PFSK-1 (cell line): ENCODE results near the gene MTF2.

Source experiments
- POLR2AphosphoS5 ChIP-seq: IDR thresholded peaks from 2 replicates; pipeline ENCODE4 v1.6.1; 2012; ENCODE audit warnings: low read depth, mild to moderate bottlenecking, control low read depth, low read length, moderate library complexity
- TAF1 ChIP-seq: IDR thresholded peaks from 2 replicates; pipeline ENCODE4 v1.6.1; 2012; ENCODE audit warnings: low read length, control low read depth, borderline replicate concordance; ENCODE audit not compliant: insufficient read depth

- TF ChIP-seq TAF1 (no peak), POLR2AphosphoS5 (no peak)
Measured at GRCh38 chr1:93152835-93153234, 73.8 kb downstream of the MTF2 start.
